Stimulated activated CD4-positive, alpha-beta T cell treated with anti-CD3 and anti-CD28 coated beads, Interleukin-2, amount 100 ng/mL, for 4 hours (primary cell): ENCODE measurements around the gene AGMAT.

ENCODE experiments used
- DNase-seq: peaks from one replicate; pipeline ENCODE4 v3.0.0-alpha.2; 2020; ENCODE audit warnings: low read depth

AGMAT gene, protein sequence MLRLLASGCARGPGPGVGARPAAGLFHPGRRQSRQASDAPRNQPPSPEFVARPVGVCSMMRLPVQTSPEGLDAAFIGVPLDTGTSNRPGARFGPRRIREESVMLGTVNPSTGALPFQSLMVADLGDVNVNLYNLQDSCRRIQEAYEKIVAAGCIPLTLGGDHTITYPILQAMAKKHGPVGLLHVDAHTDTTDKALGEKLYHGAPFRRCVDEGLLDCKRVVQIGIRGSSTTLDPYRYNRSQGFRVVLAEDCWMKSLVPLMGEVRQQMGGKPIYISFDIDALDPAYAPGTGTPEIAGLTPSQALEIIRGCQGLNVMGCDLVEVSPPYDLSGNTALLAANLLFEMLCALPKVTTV

DNA sequence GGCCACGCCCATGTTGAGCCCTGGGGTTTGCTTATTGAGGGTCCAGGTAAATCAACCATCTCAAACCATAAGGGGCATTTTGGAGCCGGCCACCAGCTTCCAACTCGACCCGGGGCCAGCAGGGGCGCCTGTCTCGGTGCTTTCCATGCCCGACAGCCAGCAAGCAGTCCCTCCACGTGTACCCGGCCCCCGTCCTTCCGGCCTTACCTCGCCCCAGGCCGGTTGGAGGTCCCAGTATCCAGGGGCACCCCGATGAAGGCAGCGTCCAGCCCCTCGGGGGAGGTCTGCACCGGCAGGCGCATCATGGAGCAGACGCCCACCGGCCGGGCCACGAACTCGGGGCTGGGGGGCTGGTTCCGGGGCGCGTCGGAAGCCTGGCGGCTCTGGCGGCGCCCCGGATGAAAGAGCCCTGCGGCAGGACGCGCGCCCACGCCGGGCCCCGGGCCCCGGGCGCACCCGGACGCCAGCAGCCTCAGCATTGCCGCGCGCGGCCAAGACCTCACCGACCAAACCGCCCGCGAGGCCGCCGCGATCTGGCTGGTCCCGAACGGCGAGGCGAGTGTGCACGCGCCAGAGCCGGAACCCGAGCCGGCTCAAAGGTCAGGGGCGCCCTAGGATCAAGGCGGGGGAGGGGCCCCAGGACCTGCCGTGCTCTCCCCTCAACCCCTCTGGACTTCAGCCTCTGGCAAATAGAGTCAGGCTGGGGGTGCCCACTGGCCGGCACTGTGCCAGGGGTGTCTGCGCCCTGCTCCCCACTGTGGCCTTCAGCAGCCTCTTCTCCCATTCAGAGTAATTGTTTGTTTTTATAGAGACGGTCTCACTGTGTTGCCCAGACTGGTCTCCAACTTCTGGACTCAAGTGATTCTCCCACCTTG lies at the start of gene AGMAT:
AGMAT (minus strand) TSS at position 563 of the 875 bp plus-strand sequence; CDS start at position 479, 84 bp downstream.
- peak; percentile 44 for DNase-seq

DNA sequence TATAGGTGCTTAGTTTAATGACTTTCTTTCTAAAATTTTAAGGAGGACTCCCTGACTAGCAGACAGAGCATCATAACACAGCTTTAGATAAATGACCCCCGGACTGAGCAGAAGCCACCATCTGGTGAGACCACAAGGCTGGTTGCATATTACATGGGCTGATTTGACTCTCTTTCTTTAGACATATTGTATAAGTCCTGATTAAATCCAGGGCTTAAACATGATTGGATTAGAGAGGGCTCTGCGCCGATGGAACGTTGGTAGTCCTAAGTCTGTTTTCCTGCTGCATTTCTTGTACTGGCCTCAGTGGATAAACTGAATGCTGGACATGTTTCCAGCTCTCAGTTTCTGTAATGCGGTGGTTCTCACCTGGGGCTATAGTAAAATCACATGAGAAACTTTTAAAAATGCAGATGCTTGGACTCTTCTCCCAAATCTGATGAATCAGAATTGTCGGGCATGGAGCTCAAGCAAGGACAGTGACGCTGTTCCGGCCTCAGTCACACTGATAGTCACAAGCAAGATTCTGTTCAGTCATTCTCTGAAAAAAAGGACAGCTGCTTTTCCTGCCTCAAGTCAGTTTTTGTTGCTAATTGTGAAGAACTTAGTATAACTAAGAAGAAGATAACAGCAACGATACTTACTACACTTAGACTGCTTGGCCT lies 49.0 kb upstream of the AGMAT start:
- DNase-seq: no peak

DNA sequence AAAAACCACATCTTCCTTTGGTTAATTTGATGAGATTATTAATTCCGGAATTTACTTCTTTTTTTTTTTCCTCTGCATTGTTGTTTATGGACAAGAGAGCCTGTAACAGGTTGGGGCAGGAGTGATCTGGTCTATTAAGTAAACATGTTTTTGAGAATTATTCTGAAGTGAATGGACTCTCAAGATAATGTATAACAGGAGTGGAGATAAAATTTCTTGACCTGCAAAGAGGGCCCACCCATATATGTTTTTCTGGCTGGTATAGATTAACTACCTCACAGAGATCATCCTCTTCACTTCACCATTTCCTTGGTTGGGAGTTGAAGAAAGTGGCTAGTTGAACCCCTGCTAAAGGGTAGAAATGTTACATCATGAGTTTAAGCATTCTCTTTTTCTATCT lies 43.2 kb upstream of the AGMAT start:
- DNase-seq: no peak

DNA sequence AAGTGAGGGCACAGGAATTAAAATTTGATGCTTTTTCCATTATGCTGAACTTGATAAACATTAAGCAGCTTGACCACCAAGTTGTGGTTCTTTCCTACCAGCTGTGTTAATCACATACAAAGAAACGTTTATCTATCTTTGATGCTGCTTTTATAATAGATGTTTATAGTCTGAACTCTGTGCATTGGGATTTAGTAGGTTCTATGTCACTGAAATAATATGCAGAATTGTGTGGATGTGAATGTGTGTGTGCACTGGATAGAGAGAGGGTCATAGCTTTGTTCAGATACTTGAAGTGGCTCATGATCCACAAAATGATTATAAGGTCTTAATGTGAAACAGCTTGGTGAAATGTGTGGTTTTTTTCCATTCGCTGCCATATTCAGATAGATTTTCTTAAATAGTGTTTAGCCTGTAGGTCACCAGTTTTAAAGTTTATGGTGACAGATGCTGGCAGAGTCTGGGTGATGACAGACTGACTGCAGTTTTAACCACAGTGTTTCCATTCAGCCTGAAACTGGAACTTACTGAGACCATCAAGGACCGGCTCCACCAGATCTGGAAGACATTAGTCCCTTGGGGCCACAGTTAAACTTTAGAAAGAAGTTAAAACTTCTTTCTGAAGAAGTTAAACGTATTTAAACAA lies 42.6 kb upstream of the AGMAT start:
- no peak for DNase-seq

DNA sequence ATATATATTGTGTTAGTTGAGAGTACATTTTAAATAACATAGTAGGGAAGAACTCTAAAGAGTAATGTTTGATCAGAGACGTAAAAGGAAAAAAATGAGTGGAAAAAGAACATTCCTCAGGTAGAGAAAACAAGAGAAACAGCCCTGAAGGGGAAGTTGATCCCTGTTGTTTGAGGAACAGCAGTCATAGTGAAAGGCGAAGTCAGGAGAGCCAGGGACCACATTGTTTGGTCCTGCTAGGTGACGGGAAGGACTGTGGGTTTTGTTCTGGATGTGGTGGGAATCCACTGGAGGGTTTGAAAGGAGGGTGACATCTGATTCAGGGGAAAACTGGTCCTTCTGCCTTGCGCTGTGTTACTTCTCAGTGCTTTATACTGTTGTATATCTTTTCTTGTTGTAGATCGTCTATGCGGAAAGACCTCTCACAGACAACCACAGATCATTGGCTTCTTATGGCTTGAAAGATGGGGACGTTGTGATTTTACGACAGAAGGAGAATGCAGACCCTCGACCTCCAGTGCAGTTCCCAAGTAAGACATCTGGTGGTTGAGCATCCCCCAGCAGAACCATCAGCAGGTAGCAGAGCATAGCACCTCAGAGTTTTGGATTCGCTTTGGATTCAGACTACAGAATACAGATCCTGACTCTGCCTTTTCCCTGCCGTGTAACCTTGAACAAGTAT lies 41.6 kb upstream of the AGMAT start:
- DNase-seq: no peak

DNA sequence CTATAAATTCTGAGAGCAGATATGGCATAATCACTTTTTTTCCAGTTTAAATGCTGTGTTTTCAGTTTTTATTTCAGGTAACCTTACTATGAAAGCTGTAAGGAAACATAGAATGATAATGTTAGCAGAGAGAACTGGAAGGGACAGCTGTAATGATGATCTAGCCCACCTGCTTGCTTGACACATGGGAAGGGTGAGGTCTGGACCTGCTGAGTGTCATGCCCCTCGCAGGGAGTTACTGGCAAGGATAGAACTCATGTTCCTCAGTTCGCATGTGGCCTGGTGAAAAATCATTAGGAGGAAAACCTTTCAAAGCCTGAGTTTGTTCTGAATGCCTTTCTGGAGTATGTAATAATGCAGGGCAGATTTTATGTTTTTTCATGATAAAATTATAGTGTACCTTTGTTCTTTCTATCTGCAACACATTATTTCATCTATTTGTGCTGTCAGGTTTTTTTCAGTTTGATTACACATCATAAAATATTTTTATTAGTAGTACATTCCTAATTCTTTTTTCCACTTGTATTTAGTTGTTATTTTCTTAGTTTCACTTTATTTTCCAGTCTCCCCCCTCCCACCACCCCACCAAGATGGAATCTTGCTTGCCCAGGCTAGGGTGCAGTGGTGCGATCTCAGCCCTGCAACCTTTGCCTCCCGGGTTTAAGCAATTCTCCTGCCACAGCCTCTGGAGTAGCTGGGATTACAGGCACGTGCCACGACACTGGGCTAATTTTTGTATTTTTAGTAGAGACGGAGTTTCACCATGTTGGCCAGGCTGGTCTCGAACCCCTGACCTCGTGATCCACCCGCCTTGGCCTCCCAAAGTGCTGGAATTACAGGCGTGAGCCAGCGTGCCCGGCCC lies 40.4 kb upstream of the AGMAT start:
- no peak for DNase-seq

DNA sequence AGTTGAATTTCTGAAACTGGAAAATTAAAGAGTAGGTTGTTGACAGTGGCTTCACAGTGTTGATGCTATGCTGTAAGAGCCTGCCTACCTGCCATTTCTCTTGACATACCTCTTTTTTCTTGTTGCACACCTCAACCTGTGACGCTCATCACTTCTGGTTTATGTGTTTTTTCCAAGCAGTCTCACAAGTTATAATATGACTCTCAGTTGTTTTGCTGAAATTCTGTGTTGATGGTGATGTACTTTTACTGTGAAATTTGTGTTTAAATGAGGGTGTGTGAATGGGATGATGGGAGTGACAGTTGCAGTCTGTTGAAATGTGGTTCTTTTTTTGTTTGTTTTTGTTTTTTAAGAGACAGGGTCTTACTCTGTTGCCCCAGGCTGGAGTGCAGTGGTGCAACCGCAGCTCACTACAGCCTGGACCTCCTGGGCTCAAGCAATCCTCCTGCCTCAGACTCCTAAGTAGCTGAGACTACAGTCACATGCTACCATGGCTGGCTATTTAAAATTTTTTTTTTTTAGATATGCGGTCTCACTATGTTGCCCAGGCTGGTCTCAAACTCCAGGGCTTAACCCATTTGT lies 39.4 kb upstream of the AGMAT start:
- no peak for DNase-seq

DNA sequence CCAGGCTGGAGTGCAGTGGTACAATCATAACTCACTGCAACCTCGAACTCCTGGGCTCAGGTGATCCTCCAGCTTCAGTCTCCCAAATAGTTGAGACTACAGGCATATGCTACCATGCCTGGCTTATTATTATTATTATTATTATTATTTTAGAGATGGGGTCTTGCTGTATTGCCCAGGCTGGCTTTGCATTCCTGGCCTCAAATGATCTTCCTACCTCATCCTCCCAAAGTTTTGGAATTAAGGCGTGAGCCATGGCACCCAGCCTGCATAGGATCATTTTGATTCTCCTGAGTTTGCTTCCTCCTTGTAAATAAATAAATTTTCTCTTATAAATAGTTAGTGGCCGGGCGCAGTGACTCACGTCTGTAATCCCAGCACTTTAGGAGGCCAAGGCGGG lies 38.6 kb upstream of the AGMAT start:
- no peak for DNase-seq

DNA sequence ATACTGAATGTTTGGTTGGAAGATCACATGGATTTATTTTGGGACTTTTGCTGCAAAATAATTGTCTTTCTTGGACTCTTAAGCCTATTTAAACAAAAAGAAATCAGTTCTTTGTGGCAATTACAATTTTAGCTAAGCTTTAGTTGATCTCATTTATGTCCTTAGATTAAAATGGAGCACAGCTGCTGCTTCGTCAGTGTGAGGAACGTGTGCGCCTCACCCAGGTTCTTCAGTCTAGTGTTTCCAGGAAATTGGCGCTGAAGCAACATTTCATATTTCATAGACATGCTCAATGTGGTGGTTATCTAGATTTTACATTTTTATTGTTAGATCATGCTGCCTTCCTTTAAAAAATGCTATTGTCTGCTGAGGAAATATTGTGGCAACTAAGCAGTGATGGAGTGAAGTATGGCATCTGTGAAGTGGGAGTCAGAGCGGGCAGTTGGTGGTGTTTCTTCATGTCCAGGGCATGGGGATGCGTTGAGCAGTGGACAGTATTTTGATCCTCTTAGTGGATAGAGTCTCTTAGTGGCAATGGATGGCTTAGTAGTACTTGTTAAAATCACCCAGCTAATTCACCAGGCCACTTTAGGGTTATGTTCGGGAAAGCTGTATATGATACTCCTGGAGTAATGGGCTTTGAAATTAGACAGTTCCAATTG lies 38.0 kb upstream of the AGMAT start:
- no peak for DNase-seq

DNA sequence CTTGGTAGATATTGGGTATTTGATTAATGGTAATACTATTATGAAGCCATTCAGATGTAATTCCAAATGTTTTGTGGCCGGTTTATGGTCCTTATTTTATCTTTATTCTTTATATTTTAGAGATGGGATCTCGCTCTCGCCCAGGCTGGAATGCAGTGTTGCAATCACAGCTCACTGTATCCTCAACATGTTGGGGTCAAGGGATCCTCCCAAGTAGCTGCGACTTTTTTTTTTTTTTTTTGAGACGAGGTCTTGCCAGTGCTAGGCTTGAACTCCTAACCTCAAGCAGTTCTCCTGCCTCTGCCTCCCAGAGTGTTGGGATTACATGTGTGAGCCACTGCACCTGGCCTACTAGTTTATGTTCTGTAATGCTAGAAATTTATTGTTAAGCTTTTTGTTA lies 37.1 kb upstream of the AGMAT start:
- DNase-seq: no peak

DNA sequence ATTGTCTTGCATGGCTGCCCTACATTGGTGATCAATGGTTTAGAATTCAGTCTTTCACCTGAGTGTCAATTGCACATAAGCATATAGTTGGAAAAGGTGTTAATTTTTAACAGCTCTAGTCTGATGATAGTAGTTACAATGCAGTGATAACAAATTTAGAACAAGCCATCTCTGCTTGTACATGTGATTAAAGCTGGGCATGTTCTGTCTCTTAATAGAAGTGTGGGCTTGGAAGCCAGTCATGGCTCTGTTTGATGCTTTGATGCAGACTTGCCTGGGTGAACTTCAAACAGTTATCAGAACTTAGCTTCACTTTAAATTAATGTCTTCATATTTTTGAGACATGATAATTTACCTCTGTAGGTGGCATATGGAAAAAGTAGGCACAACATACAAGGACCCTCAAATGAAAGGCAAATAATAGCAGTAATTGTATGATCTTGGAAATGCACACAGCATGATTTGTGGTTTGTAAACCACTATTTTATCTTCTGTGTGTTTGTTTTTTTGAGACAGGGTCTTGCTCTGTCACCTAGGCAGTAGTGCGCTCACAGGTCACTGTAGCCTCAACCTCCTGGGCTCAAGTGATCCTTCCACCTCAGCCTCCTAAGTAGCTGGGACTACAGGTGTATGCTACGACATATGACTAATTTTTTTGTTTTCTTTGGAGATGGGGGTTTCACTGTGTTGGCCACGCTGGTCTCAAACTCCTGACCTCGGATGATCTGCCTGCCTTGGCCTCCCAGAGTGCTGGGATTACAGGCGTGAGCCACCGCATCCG lies 36.2 kb upstream of the AGMAT start:
- DNase-seq: no peak

DNA sequence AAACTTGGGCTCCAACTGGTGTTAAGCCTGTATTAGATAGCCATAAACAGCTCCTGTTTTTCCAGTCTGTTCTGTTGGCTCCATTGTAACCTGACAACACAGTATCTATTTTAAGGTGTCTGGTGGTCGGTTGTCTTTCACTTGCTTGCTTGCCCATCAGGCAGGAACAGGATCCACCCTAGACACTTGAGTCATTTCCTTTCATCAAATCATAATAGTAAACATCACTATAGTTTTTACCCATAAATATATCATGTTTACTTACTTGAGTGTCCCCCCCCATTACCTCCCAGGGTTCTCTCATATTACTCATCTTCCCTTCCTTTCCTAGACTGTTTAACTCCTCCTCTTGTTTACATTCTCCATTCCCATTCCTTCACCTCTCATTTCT lies 35.3 kb upstream of the AGMAT start:
- no peak for DNase-seq

DNA sequence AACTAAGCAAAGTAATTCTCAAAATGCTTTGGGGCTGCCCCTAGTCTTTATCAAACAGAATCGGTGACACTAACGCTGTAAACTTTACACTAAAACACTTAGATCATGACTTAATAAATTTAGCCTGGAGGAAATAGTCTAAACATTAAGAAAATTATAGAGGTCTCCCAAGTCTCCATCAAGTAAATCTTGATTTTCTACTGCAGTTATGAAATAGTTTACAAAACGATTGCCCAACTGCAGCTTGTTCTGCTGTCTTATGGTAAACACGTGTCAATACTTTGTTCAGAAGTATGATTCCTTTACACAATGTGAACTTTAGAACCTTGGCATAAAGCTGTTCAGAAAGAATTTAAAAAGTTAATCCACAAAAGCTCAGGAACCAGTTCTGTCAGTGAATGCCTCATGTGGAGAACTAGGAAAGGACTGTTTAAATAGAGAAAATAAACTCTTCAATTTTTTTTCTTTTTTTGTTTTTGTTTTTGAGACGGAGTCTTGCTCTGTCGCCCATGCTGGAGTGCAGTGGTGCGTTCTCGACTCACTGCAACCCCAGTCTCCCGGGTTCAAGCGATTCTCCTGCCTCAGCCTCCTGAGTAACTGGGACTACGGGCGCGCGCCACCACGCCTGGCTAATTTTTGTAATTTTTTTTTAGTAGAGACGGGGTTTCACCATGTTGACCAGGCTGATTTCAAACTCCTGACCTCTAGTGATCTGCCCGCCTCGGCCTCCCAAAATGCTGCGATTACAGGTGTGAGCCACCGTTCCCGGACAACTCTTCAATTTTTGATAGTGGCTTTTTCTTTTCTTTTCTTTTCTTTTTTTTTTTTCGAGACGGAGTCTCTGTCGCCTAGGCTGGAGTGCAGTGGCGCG lies 34.0 kb upstream of the AGMAT start:
- DNase-seq: no peak

DNA sequence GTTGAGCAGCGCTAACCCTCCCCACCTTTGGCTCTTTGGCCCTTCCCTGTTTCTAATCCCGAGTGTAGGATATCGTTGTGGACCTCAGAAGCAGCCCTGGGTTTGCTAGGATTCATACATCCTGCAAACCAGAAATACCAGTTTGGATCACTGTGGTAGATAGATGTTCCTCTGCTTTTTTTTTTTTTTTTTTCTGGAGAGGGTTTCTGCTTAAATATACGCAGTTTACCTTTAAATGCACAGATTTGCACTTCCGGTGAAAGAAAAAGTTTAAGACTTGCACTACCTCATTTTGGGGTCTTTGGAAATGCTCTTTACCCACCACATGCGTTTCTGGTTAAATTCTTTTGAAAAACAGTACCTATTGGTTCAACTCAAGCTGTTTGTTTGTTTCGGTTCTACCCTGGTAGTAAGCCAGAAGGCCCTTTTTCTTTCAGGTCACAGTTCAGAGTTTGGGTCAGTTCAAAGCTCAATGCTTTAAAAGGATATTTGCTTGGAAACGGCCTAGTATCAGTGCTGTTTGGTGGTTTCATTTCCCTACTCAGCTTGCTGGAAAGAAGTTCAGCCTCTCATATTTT lies 33.3 kb upstream of the AGMAT start:
- DNase-seq: no peak

DNA sequence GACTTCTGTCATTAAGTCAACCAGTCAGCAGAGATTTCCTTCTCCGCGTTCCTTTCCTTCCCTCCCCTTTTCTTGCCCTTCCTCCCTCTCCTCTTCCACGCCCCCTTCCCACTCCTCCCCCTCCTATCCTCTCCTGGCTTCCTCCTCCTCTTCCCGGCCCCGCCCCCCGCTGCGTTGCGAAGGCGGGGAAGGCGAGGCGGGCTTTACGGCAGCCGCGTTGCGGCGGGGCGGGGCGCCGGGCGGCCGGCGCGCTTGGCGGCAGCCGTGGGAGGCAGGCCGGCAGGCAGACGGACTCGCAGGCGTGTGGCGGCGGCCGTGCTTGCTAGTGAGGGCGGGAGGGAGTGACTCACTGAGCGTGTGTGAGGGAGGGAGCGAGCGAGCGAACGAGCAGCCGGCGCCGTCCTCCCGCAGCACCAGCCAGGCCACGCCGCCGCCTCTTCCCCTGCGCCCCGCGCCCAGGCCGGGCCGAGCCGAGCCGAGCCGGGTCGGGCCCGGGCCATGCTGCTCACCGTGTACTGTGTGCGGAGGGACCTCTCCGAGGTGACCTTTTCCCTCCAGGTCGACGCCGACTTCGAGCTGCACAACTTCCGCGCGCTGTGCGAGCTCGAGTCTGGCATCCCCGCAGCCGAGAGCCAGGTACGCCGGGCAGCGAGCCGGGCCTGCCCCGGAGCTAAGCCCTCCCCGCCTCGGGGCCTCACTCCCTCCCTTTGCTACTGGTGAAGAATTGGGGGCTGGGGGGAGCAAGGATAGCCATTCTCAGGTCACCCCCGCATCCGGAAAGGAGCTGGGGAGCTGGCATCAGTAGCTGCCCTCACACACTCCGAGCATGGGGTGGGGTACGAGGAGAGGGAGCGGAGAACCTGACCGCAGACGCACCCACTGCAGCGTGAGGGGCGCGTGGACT lies 32.6 kb upstream of the AGMAT start, which contains the start of gene DDI2:
DDI2 (plus strand) TSS at position 286 of the 904 bp plus-strand sequence; CDS start at position 499, 213 bp downstream.
- peak; percentile 93 for DNase-seq
